ENCODE results near the gene LRPAP1.
"Not testable (repeated sequence)": the region's sequence is repeated elsewhere in the genome, so short reads cannot be mapped to it uniquely, and the experiment has no call there.

LRPAP1 gene

GRCh38 chr4:3518511-3518880 lies 13.7 kb downstream of the LRPAP1 start:
- no peak for DNase-seq

GRCh38 chr4:3517731-3518510 lies 14.3 kb downstream of the LRPAP1 start:
- no peak for DNase-seq

GRCh38 chr4:3516836-3517730 lies 15.1 kb downstream of the LRPAP1 start:
- no peak for DNase-seq

GRCh38 chr4:3516061-3516835 lies 16.0 kb downstream of the LRPAP1 start:
- no peak for DNase-seq

GRCh38 chr4:3515646-3516045 lies 16.6 kb downstream of the LRPAP1 start:
- no peak for DNase-seq

- no peak for DNase-seq
These were observed 17.3 kb downstream of the LRPAP1 start for GRCh38 chr4:3514806-3515501.

GRCh38 chr4:3514221-3514780 lies 17.9 kb downstream of the LRPAP1 start:
- DNase-seq, result no peak

- DNase-seq, result no peak
These were observed 18.4 kb downstream of the LRPAP1 start for GRCh38 chr4:3513807-3514206.

- DNase-seq, result no peak
These were observed 19.5 kb downstream of the LRPAP1 start for GRCh38 chr4:3512719-3513118.

GRCh38 chr4:3512279-3512678 lies 19.9 kb downstream of the LRPAP1 start:
- DNase-seq, result no peak

- DNase-seq, result not testable (repeated sequence)
These were observed 20.6 kb downstream of the LRPAP1 start for GRCh38 chr4:3511601-3512000.

- DNase-seq, result no peak
These were observed 21.0 kb downstream of the LRPAP1 start for GRCh38 chr4:3511187-3511586.

GRCh38 chr4:3510481-3510880 lies 21.7 kb downstream of the LRPAP1 start:
- DNase-seq, result no peak

- DNase-seq, result no peak
These were observed 23.7 kb downstream of the LRPAP1 start for GRCh38 chr4:3508542-3508941.

- DNase-seq, result no peak
These were observed 27.0 kb downstream of the LRPAP1 start for GRCh38 chr4:3505231-3505630.

- DNase-seq, result no peak
These were observed 29.0 kb downstream of the LRPAP1 start for GRCh38 chr4:3502941-3503936.

GRCh38 chr4:3501825-3502425 lies 30.3 kb downstream of the LRPAP1 start:
- DNase-seq, result no peak

- no peak for DNase-seq
These were observed 30.9 kb downstream of the LRPAP1 start for GRCh38 chr4:3501126-3501824.

- DNase-seq, result no peak
These were observed 31.6 kb downstream of the LRPAP1 start for GRCh38 chr4:3500634-3501101.

GRCh38 chr4:3500111-3500510 lies 32.1 kb downstream of the LRPAP1 start:
- no peak for DNase-seq
